ENCODE data around the gene ICAM1. TPM values are rescaled to one million over a fixed set of nuclear protein-coding genes. Genes with fewer than 3 reads are reported as not detected.

The ICAM1 gene
- total and polyA plus RNA-seq, 4 donors, result 4.0 to 43.6 (median 23.6) TPM

- Histone ChIP-seq H3K4me1 (ENCODE audit: control insufficient read depth in 1 of 2, insufficient read depth in 2 of 2, low read length in 2 of 2) (no peaks in the 10 kb centered on the region), H3K27me3 (ENCODE audit: control insufficient read depth in 1 of 2, insufficient read depth in 2 of 2, low read length in 1 of 2) (no peaks in the 10 kb centered on the region), H3K27ac (ENCODE audit: low read depth in 1 of 2, low read length in 2 of 2) (no peak overlapping the region), H3K4me3 (ENCODE audit: low read length in 2 of 2) (no peak overlapping the region), H3K9me3 (ENCODE audit: control insufficient read depth, low read length) (no peaks in the 10 kb centered on the region), H3K36me3 (ENCODE audit: control insufficient read depth in 1 of 2, insufficient read depth in 2 of 2, low read length in 1 of 2) (no peaks in the 10 kb centered on the region)
- intact Hi-C loops (cut with DNase I), result no loop called here
- no peak for DNase-seq
- ATAC-seq (ENCODE audit: low FRiP score), result no peak
- 86 to 91% methylated on average over 7 of the region's 7 CpGs for WGBS, 2 donors
Observed at GRCh38 chr19:10266706-10267105, 4.2 kb upstream of the ICAM1 start.

DNA sequence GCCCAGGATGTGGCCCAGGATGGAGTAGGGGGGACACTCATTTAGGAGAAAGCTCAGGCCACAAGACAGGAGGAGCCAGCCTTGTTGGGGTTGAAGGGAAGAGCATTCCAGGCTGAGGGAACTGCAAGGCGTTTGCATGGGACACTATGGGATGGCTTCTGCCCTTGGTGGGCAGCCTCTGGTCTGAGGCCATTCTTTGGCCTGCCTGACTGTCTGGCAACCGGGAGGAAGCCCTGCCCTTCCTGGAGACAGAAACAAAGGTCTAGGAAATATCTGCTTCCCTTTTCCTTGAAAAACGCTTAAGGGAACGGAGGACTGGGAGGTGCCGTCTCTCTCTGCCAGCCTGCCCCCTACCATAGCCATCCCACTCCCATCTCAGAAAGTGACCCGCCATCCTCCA, 2.8 kb upstream of the ICAM1 start:
- no peaks in the 10 kb centered on the region for H3K36me3 ChIP-seq (ENCODE audit: control insufficient read depth in 1 of 2, insufficient read depth in 2 of 2, low read length in 1 of 2)
- ATAC-seq (ENCODE audit: low FRiP score) (no peak), DNase-seq (no peak)
- 74 to 80% methylated on average over 6 of the region's 6 CpGs for WGBS, 2 donors
- no peak overlapping the region for H3K4me3 ChIP-seq (ENCODE audit: low read length in 2 of 2)
- no peaks in the 10 kb centered on the region for H3K9me3 ChIP-seq (ENCODE audit: control insufficient read depth, low read length)
- intact Hi-C loops (cut with DNase I), result loop anchor here in 1 of 2 donors (2.0 kb wide), 1 partner anchor 121 kb away; no protein-coding TSS in a partner anchor
- H3K4me1 ChIP-seq (ENCODE audit: control insufficient read depth in 1 of 2, insufficient read depth in 2 of 2, low read length in 2 of 2), result no peaks in the 10 kb centered on the region
- no peaks in the 10 kb centered on the region for H3K27me3 ChIP-seq (ENCODE audit: control insufficient read depth in 1 of 2, insufficient read depth in 2 of 2, low read length in 1 of 2)
- H3K27ac ChIP-seq (ENCODE audit: low read depth in 1 of 2, low read length in 2 of 2), result no peak overlapping the region

DNA sequence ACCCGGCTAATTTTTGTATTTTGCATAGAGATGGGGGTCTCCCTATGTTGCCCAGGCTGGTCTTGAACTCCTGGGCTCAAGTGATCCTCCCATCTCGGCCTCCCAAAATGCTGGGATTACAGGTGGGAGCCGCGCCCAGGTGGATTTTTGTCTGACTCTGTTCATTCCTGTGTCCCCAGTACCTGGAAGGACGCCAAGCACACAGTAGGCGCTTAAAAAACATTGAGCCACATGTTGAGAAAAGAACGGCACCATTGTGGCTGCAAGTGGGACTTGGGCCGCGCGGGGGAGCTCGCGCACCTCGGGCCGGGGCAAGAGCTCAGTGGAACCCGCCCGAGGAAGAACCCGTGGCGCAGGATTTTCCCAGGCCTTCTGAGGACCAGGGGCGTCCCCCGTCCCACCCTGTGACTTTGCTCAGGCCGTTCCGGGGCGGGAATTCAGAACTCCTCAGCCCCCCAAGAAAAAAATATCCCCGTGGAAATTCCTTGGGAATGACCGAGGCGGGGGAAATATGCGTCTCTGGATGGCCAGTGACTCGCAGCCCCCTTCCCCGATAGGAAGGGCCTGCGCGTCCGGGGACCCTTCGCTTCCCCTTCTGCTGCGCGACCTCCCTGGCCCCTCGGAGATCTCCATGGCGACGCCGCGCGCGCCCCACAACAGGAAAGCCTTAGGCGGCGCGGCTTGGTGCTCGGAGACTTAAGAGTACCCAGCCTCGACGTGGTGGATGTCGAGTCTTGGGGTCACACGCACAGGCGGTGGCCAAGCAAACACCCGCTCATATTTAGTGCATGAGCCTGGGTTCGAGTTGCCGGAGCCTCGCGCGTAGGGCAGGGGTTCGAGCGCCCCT, 1.4 kb upstream of the ICAM1 start:
- Histone ChIP-seq H3K27ac (ENCODE audit: low read depth in 1 of 2, low read length in 2 of 2) (no peak overlapping the region), H3K27me3 (ENCODE audit: control insufficient read depth in 1 of 2, insufficient read depth in 2 of 2, low read length in 1 of 2) (no peaks in the 10 kb centered on the region), H3K36me3 (ENCODE audit: control insufficient read depth in 1 of 2, insufficient read depth in 2 of 2, low read length in 1 of 2) (no peaks in the 10 kb centered on the region), H3K9me3 (ENCODE audit: control insufficient read depth, low read length) (no peaks in the 10 kb centered on the region), H3K4me1 (ENCODE audit: control insufficient read depth in 1 of 2, insufficient read depth in 2 of 2, low read length in 2 of 2) (no peaks in the 10 kb centered on the region), H3K4me3 (ENCODE audit: low read length in 2 of 2) (no peak overlapping the region)
- intact Hi-C loops (cut with DNase I), result loop anchor here (1.0 to 2.0 kb wide), 2 partner anchors 119 to 121 kb away; no protein-coding TSS in a partner anchor
- DNase-seq (peak; percentile 92 to 95), ATAC-seq (ENCODE audit: low FRiP score) (peak; percentile 90)
- 3 to 4% methylated on average over 58 to 59 of the region's 59 CpGs for WGBS, 2 donors

DNA sequence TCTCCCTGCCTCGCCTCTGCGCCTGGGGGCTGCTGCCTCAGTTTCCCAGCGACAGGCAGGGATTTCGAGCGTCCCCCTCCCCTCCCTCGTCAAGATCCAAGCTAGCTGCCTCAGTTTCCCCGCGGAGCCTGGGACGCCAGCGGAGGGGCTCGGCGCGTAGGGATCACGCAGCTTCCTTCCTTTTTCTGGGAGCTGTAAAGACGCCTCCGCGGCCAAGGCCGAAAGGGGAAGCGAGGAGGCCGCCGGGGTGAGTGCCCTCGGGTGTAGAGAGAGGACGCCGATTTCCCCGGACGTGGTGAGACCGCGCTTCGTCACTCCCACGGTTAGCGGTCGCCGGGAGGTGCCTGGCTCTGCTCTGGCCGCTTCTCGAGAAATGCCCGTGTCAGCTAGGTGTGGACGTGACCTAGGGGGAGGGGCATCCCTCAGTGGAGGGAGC, 722 bp upstream of the ICAM1 start:
- peak; percentile 91 to 92 for DNase-seq
- Histone ChIP-seq H3K4me3 (ENCODE audit: low read length in 2 of 2) (no peak overlapping the region), H3K4me1 (ENCODE audit: control insufficient read depth in 1 of 2, insufficient read depth in 2 of 2, low read length in 2 of 2) (no peaks in the 10 kb centered on the region), H3K36me3 (ENCODE audit: control insufficient read depth in 1 of 2, insufficient read depth in 2 of 2, low read length in 1 of 2) (no peaks in the 10 kb centered on the region), H3K9me3 (ENCODE audit: control insufficient read depth, low read length) (no peaks in the 10 kb centered on the region), H3K27ac (ENCODE audit: low read depth in 1 of 2, low read length in 2 of 2) (no peak overlapping the region), H3K27me3 (ENCODE audit: control insufficient read depth in 1 of 2, insufficient read depth in 2 of 2, low read length in 1 of 2) (no peaks in the 10 kb centered on the region)
- peak; percentile 74 for ATAC-seq (ENCODE audit: low FRiP score)
- 4 to 6% methylated on average over 35 to 37 of the region's 37 CpGs for WGBS, 2 donors
- intact Hi-C loops (cut with DNase I), result no loop called here

- peak; percentile 0 for ATAC-seq (ENCODE audit: low FRiP score)
- DNase-seq, result no peak
- no peaks in the 10 kb centered on the region for H3K9me3 ChIP-seq (ENCODE audit: control insufficient read depth, low read length)
- H3K27me3 ChIP-seq (ENCODE audit: control insufficient read depth in 1 of 2, insufficient read depth in 2 of 2, low read length in 1 of 2), result no peaks in the 10 kb centered on the region
- H3K4me1 ChIP-seq (ENCODE audit: control insufficient read depth in 1 of 2, insufficient read depth in 2 of 2, low read length in 2 of 2), result no peaks in the 10 kb centered on the region
- H3K27ac ChIP-seq (ENCODE audit: low read depth in 1 of 2, low read length in 2 of 2), result no peak overlapping the region
- WGBS, 2 donors, result 49% methylated on average over 12 of the region's 12 CpGs
- intact Hi-C loops (cut with DNase I), result no loop called here
- no peak overlapping the region for H3K4me3 ChIP-seq (ENCODE audit: low read length in 2 of 2)
- H3K36me3 ChIP-seq (ENCODE audit: control insufficient read depth in 1 of 2, insufficient read depth in 2 of 2, low read length in 1 of 2), result no peaks in the 10 kb centered on the region
Observed at GRCh38 chr19:10271543-10272086, 695 bp downstream of the ICAM1 start.

GRCh38 chr19:10274589-10274988, 3.7 kb downstream of the ICAM1 start:
- Histone ChIP-seq H3K27me3 (ENCODE audit: control insufficient read depth in 1 of 2, insufficient read depth in 2 of 2, low read length in 1 of 2) (no peaks in the 10 kb centered on the region), H3K9me3 (ENCODE audit: control insufficient read depth, low read length) (no peaks in the 10 kb centered on the region), H3K36me3 (ENCODE audit: control insufficient read depth in 1 of 2, insufficient read depth in 2 of 2, low read length in 1 of 2) (no peaks in the 10 kb centered on the region), H3K4me3 (ENCODE audit: low read length in 2 of 2) (no peak overlapping the region), H3K27ac (ENCODE audit: low read depth in 1 of 2, low read length in 2 of 2) (no peak overlapping the region), H3K4me1 (ENCODE audit: control insufficient read depth in 1 of 2, insufficient read depth in 2 of 2, low read length in 2 of 2) (no peaks in the 10 kb centered on the region)
- ATAC-seq (ENCODE audit: low FRiP score) (no peak), DNase-seq (no peak)
- 87 to 88% methylated on average over 10 of the region's 10 CpGs for WGBS, 2 donors
- intact Hi-C loops (cut with DNase I), result no loop called here

- H3K4me3 ChIP-seq (ENCODE audit: low read length in 2 of 2), result no peak overlapping the region
- H3K36me3 ChIP-seq (ENCODE audit: control insufficient read depth in 1 of 2, insufficient read depth in 2 of 2, low read length in 1 of 2), result no peaks in the 10 kb centered on the region
- no peaks in the 10 kb centered on the region for H3K9me3 ChIP-seq (ENCODE audit: control insufficient read depth, low read length)
- intact Hi-C loops (cut with DNase I), result no loop called here
- 85 to 87% methylated on average over 9 of the region's 9 CpGs for WGBS, 2 donors
- no peaks in the 10 kb centered on the region for H3K4me1 ChIP-seq (ENCODE audit: control insufficient read depth in 1 of 2, insufficient read depth in 2 of 2, low read length in 2 of 2)
- H3K27me3 ChIP-seq (ENCODE audit: control insufficient read depth in 1 of 2, insufficient read depth in 2 of 2, low read length in 1 of 2), result no peaks in the 10 kb centered on the region
- no peak overlapping the region for H3K27ac ChIP-seq (ENCODE audit: low read depth in 1 of 2, low read length in 2 of 2)
- ATAC-seq (ENCODE audit: low FRiP score), result no peak
- DNase-seq, result no peak
Observed at GRCh38 chr19:10277795-10278589, 7.1 kb downstream of the ICAM1 start.

GRCh38 chr19:10278935-10279334, 8.0 kb downstream of the ICAM1 start:
- 91 to 94% methylated on average over 1 of the region's 1 CpG for WGBS, 2 donors
- Histone ChIP-seq H3K9me3 (ENCODE audit: control insufficient read depth, low read length) (no peaks in the 10 kb centered on the region), H3K27me3 (ENCODE audit: control insufficient read depth in 1 of 2, insufficient read depth in 2 of 2, low read length in 1 of 2) (no peaks in the 10 kb centered on the region), H3K36me3 (ENCODE audit: control insufficient read depth in 1 of 2, insufficient read depth in 2 of 2, low read length in 1 of 2) (no peaks in the 10 kb centered on the region), H3K4me3 (ENCODE audit: low read length in 2 of 2) (no peak overlapping the region), H3K27ac (ENCODE audit: low read depth in 1 of 2, low read length in 2 of 2) (no peak overlapping the region), H3K4me1 (ENCODE audit: control insufficient read depth in 1 of 2, insufficient read depth in 2 of 2, low read length in 2 of 2) (no peaks in the 10 kb centered on the region)
- DNase-seq (no peak), ATAC-seq (ENCODE audit: low FRiP score) (no peak)
- intact Hi-C loops (cut with DNase I), result no loop called here
